ENCODE measurements around the gene HOXC9. TPM values are rescaled to one million over a fixed set of nuclear protein-coding genes. Genes with fewer than 3 reads are reported as not detected.

HOXC9 gene
- total RNA-seq, 2 experiments from 2014 or later: not detected

- Mint-ChIP-seq H3K9me3 (ENCODE audit: low read depth) (no peaks in the 10 kb centered on the region), H3K4me3 (no peak overlapping the region), H3K27me3 (peaks cover 97% of the 10 kb centered on the region), H3K27ac (no peak overlapping the region), H3K36me3 (no peaks in the 10 kb centered on the region), H3K4me1 (peaks cover 12% of the 10 kb centered on the region)
- no peak for DNase-seq
- no peak for ATAC-seq
- CTCF ChIA-PET: interaction anchor here (0.8 kb wide), 1 partner anchor 9 kb away, joined by 3 read pairs; no protein-coding TSS in a partner anchor
Observed at GRCh38 chr12:53981634-53982565, 18.1 kb upstream of the HOXC9 start.

GRCh38 chr12:53982648-53983567 lies 17.1 kb upstream of the HOXC9 start:
- CTCF ChIA-PET: no interaction called here
- peaks cover 12% of the 10 kb centered on the region for H3K4me1 Mint-ChIP-seq
- H3K4me3 Mint-ChIP-seq: no peak overlapping the region
- no peak for DNase-seq
- peaks cover 97% of the 10 kb centered on the region for H3K27me3 Mint-ChIP-seq
- ATAC-seq: no peak
- H3K27ac Mint-ChIP-seq: peak overlapping the region; percentile 15
- no peaks in the 10 kb centered on the region for H3K9me3 Mint-ChIP-seq (ENCODE audit: low read depth)
- H3K36me3 Mint-ChIP-seq: no peaks in the 10 kb centered on the region

GRCh38 chr12:53983568-53983949 lies 16.4 kb upstream of the HOXC9 start:
- DNase-seq (no peak), ATAC-seq (no peak)
- no peak overlapping the region for H3K27ac Mint-ChIP-seq
- peaks cover 12% of the 10 kb centered on the region for H3K4me1 Mint-ChIP-seq
- no peak overlapping the region for H3K4me3 Mint-ChIP-seq
- CTCF ChIA-PET: interaction anchor here (2.1 to 3.5 kb wide), 3 partner anchors 21 to 207 kb away, joined by 7 to 19 read pairs (median 13); no protein-coding TSS in a partner anchor
- peaks cover 97% of the 10 kb centered on the region for H3K27me3 Mint-ChIP-seq
- H3K9me3 Mint-ChIP-seq (ENCODE audit: low read depth): no peaks in the 10 kb centered on the region
- no peaks in the 10 kb centered on the region for H3K36me3 Mint-ChIP-seq

- Mint-ChIP-seq H3K4me3 (no peak overlapping the region), H3K27ac (no peak overlapping the region), H3K36me3 (no peaks in the 10 kb centered on the region), H3K9me3 (ENCODE audit: low read depth) (no peaks in the 10 kb centered on the region), H3K4me1 (peaks cover 15% of the 10 kb centered on the region), H3K27me3 (peaks cover 97% of the 10 kb centered on the region)
- DNase-seq (no peak), ATAC-seq (no peak)
- CTCF ChIA-PET: interaction anchor here (1.2 to 5.4 kb wide), 10 partner anchors 12 to 231 kb away, joined by 3 to 41 read pairs (median 8); partner anchors contain the start of genes HOXC11, HOXC6 and HOXC9
Observed at GRCh38 chr12:53983950-53984572, 15.9 kb upstream of the HOXC9 start.

GRCh38 chr12:53984901-53985691 lies 14.9 kb upstream of the HOXC9 start, which contains the start of gene HOXC10:
TSS of gene HOXC10 (plus strand) at chr12:53985146. CDS start at chr12:53985260, 114 bp downstream.
- Mint-ChIP-seq H3K36me3 (no peaks in the 10 kb centered on the region), H3K4me1 (peaks cover 24% of the 10 kb centered on the region), H3K27me3 (peaks cover 97% of the 10 kb centered on the region), H3K9me3 (ENCODE audit: low read depth) (no peaks in the 10 kb centered on the region), H3K4me3 (no peak within 1 kb of the TSS), H3K27ac (peak within 1 kb of the TSS; percentile 28)
- DNase-seq (peak; percentile 89), ATAC-seq (peak; percentile 67)
- CTCF ChIA-PET: interaction anchor here (0.6 to 5.4 kb wide), 21 partner anchors 13 to 592 kb away, joined by 3 to 41 read pairs (median 4); partner anchors contain the start of genes HOXC11, HOXC6 and HOXC9

GRCh38 chr12:53985692-53985993 lies 14.3 kb upstream of the HOXC9 start:
- no peak overlapping the region for H3K4me3 Mint-ChIP-seq
- DNase-seq: no peak
- CTCF ChIA-PET: interaction anchor here (0.8 to 5.4 kb wide), 13 partner anchors 14 to 222 kb away, joined by 3 to 41 read pairs (median 7); partner anchors contain the start of genes HOXC11, HOXC6 and HOXC9
- H3K9me3 Mint-ChIP-seq (ENCODE audit: low read depth): no peaks in the 10 kb centered on the region
- H3K27ac Mint-ChIP-seq: no peak overlapping the region
- ATAC-seq: no peak
- H3K36me3 Mint-ChIP-seq: no peaks in the 10 kb centered on the region
- H3K4me1 Mint-ChIP-seq: peaks cover 29% of the 10 kb centered on the region
- H3K27me3 Mint-ChIP-seq: peaks cover 97% of the 10 kb centered on the region

- Mint-ChIP-seq H3K36me3 (no peaks in the 10 kb centered on the region), H3K4me1 (peaks cover 29% of the 10 kb centered on the region), H3K9me3 (ENCODE audit: low read depth) (no peaks in the 10 kb centered on the region), H3K27ac (no peak overlapping the region), H3K27me3 (peaks cover 97% of the 10 kb centered on the region), H3K4me3 (no peak overlapping the region)
- DNase-seq: no peak
- CTCF ChIA-PET: interaction anchor here (0.6 to 5.4 kb wide), 12 partner anchors 14 to 723 kb away, joined by 3 to 41 read pairs (median 9); partner anchors contain the start of genes HOXC11 and HOXC9
- ATAC-seq: no peak
Observed at GRCh38 chr12:53985994-53986685, 13.8 kb upstream of the HOXC9 start.

GRCh38 chr12:53986686-53987483 lies 13.1 kb upstream of the HOXC9 start:
- Mint-ChIP-seq H3K4me1 (peaks cover 29% of the 10 kb centered on the region), H3K36me3 (no peaks in the 10 kb centered on the region), H3K4me3 (no peak overlapping the region), H3K9me3 (ENCODE audit: low read depth) (no peaks in the 10 kb centered on the region), H3K27me3 (peaks cover 97% of the 10 kb centered on the region), H3K27ac (no peak overlapping the region)
- ATAC-seq: no peak
- CTCF ChIA-PET: interaction anchor here (1.2 to 5.4 kb wide), 12 partner anchors 13 to 236 kb away, joined by 3 to 41 read pairs (median 10); partner anchors contain the start of genes CISTR, HOXC5 and HOXC9
- no peak for DNase-seq

- H3K27ac Mint-ChIP-seq: no peak overlapping the region
- peaks cover 29% of the 10 kb centered on the region for H3K4me1 Mint-ChIP-seq
- H3K36me3 Mint-ChIP-seq: no peaks in the 10 kb centered on the region
- DNase-seq: no peak
- ATAC-seq: no peak
- H3K27me3 Mint-ChIP-seq: peaks cover 96% of the 10 kb centered on the region
- CTCF ChIA-PET: interaction anchor here (0.8 to 5.4 kb wide), 11 partner anchors 12 to 241 kb away, joined by 3 to 41 read pairs (median 4); partner anchors contain the start of genes CISTR, HOXC5 and HOXC9
- H3K9me3 Mint-ChIP-seq (ENCODE audit: low read depth): no peaks in the 10 kb centered on the region
- H3K4me3 Mint-ChIP-seq: no peak overlapping the region
Observed at GRCh38 chr12:53987787-53988230, 12.2 kb upstream of the HOXC9 start.

GRCh38 chr12:53988541-53989226 lies 11.3 kb upstream of the HOXC9 start:
- DNase-seq: no peak
- no peaks in the 10 kb centered on the region for H3K9me3 Mint-ChIP-seq (ENCODE audit: low read depth)
- no peak for ATAC-seq
- no peak overlapping the region for H3K4me3 Mint-ChIP-seq
- peaks cover 96% of the 10 kb centered on the region for H3K27me3 Mint-ChIP-seq
- no peaks in the 10 kb centered on the region for H3K36me3 Mint-ChIP-seq
- H3K4me1 Mint-ChIP-seq: peaks cover 29% of the 10 kb centered on the region
- CTCF ChIA-PET: interaction anchor here (0.8 to 5.4 kb wide), 9 partner anchors 11 to 242 kb away, joined by 3 to 41 read pairs (median 9); partner anchors contain the start of genes HOXC5 and HOXC9
- no peak overlapping the region for H3K27ac Mint-ChIP-seq

Data from activated CD8-positive, alpha-beta memory T cell treated with anti-CD3 and anti-CD28 coated beads, Interleukin-2, amount 10 ng/mL, durations not matched to agents 7 days and 5 days (primary cell).